SK-N-SH treated with all-trans-retinoic acid at 6 μM for 48 hours (cell line): ENCODE measurements around the gene CARD14.

Experiments
- CREB5 ChIP-seq: fragments of 250-450 bp; sonication (Bioruptor Pico); IDR thresholded peaks from 2 replicates; pipeline ENCODE4 v1.5.1; 2020; ENCODE audit warnings: low read depth, mild to moderate bottlenecking, moderate library complexity
- CSDC2 ChIP-seq: fragments of 250-450 bp; sonication (Bioruptor Pico); IDR thresholded peaks from 2 replicates; pipeline ENCODE4 v1.5.0; 2020; ENCODE audit warnings: mild to moderate bottlenecking, moderate library complexity
- PATZ1 ChIP-seq: fragments of 250-450 bp; sonication (Bioruptor Pico); IDR thresholded peaks from 2 replicates; pipeline ENCODE4 v1.8.0; 2020; ENCODE audit warnings: mild to moderate bottlenecking, moderate library complexity, borderline replicate concordance
- RARB ChIP-seq: fragments of 250-450 bp; sonication (Bioruptor Pico); IDR thresholded peaks from 2 replicates; pipeline ENCODE4 v1.8.0; 2021; ENCODE audit warnings: mild to moderate bottlenecking, moderate library complexity
- TCF4 ChIP-seq: fragments of 250-450 bp; sonication (Bioruptor Pico); IDR thresholded peaks from 2 replicates; pipeline ENCODE4 v1.8.0; 2021; ENCODE audit warnings: mild to moderate bottlenecking, moderate library complexity, borderline replicate concordance
- TOX ChIP-seq: fragments of 250-450 bp; sonication (Bioruptor Pico); IDR thresholded peaks from 2 replicates; pipeline ENCODE4 v1.8.0; 2021; ENCODE audit warnings: mild to moderate bottlenecking, moderate library complexity, borderline replicate concordance

GRCh38 chr17:80126449-80126715, 43.4 kb upstream of the CARD14 start:
- TF ChIP-seq TOX (CRISPR knock-in tag) (no peak), CSDC2 (CRISPR knock-in tag) (no peak), CREB5 (CRISPR knock-in tag) (no peak), RARB (CRISPR knock-in tag) (no peak), TCF4 (no peak), PATZ1 (CRISPR knock-in tag) (no peak)
